HepG2 (cell line): ENCODE measurements around the gene SFXN5. TPM values are rescaled to one million over a fixed set of nuclear protein-coding genes. Genes with fewer than 3 reads are reported as not detected.

Source experiments
- GPN1 ChIP-seq: sonication (generic); formaldehyde crosslinking; IDR thresholded peaks from 2 replicates; pipeline ENCODE4 v1.5.1; 2020; ENCODE audit warnings: missing genetic modification reagents, borderline replicate concordance
- HHEX ChIP-seq: IDR thresholded peaks from 2 replicates; pipeline ENCODE4 v1.6.1; 2016; ENCODE audit warnings: control low read depth
- KAT7 ChIP-seq: IDR thresholded peaks from 2 replicates; pipeline ENCODE4 v1.6.1; 2018; ENCODE audit warnings: borderline replicate concordance, missing compliant biosample characterization
- MIXL1 ChIP-seq: IDR thresholded peaks from 2 replicates; pipeline ENCODE4 v1.6.1; 2016
- SIN3B ChIP-seq: fragments of 150-350 bp; IDR thresholded peaks from 2 replicates; pipeline ENCODE4 v1.6.1; 2014; ENCODE audit warnings: low read length
- ZFY ChIP-seq: sonication (generic); formaldehyde crosslinking; IDR thresholded peaks from 2 replicates; pipeline ENCODE4 v1.4.0; 2020; ENCODE audit warnings: missing genetic modification reagents
- ZNF17 ChIP-seq: sonication (generic); formaldehyde crosslinking; IDR thresholded peaks from 2 replicates; pipeline ENCODE4 v1.5.0; 2020; ENCODE audit warnings: mild to moderate bottlenecking, missing genetic modification reagents
- ZNF264 ChIP-seq: sonication (generic); formaldehyde crosslinking; IDR thresholded peaks from 2 replicates; pipeline ENCODE4 v1.4.0; 2020; ENCODE audit warnings: missing genetic modification reagents
- polyA plus RNA-seq, 8 experiments: library from polyadenylated mRNA; depleted of rRNA in 3 of 8; stranded (reverse) in 7 of 8; unstranded in 1 of 8; fragments of >200 nt; fragmentation: Illumina TruSeq in 4 of 8; extraction: Trizol in 4 of 8; gene quantifications; 2 replicates each; pipeline versions ENCODE4 v1.2.1 to v1.2.3, GENCODE V29; 2011 to 2016; ENCODE audit warnings: low read depth in 4 of 8, missing spikeins in 1 of 8, mixed read lengths in 1 of 8; ENCODE audit not compliant: insufficient read depth in 1 of 8
- total RNA-seq, 5 experiments: library from RNA; depleted of rRNA; stranded (reverse); fragments of >200 nt; fragmentation: Illumina TruSeq; extraction: Trizol; gene quantifications; 2 replicates each; pipeline ENCODE4 v1.2.3, GENCODE V29; 2016; ENCODE audit warnings: low read depth in 1 of 5
- TF ChIP-seq, protein P1 (sequence below): sonication (generic); formaldehyde crosslinking; IDR thresholded peaks from 2 replicates; pipeline ENCODE4 v1.4.0; 2020; ENCODE audit warnings: mild to moderate bottlenecking, missing genetic modification reagents
- TF ChIP-seq, protein P2 (sequence below): IDR thresholded peaks from 2 replicates; pipeline ENCODE4 v1.6.1; 2012; ENCODE audit warnings: low read depth, low read length, improper control_type of control experiment
- TF ChIP-seq, protein P3 (sequence below), 2 experiments: IDR thresholded peaks; 2 replicates each; pipeline ENCODE4 v1.6.1; 2011 to 2012; ENCODE audit warnings: low read length in 2 of 2, borderline replicate concordance in 1 of 2, low read depth in 1 of 2, mild to moderate bottlenecking in 1 of 2, moderate library complexity in 1 of 2

SFXN5 gene
- total and polyA plus RNA-seq, 2 of the 13 experiments (the other 11 are each of a cell fraction or from before 2014, with no cell fraction given), result 34.9 to 37.4 TPM

DNA sequence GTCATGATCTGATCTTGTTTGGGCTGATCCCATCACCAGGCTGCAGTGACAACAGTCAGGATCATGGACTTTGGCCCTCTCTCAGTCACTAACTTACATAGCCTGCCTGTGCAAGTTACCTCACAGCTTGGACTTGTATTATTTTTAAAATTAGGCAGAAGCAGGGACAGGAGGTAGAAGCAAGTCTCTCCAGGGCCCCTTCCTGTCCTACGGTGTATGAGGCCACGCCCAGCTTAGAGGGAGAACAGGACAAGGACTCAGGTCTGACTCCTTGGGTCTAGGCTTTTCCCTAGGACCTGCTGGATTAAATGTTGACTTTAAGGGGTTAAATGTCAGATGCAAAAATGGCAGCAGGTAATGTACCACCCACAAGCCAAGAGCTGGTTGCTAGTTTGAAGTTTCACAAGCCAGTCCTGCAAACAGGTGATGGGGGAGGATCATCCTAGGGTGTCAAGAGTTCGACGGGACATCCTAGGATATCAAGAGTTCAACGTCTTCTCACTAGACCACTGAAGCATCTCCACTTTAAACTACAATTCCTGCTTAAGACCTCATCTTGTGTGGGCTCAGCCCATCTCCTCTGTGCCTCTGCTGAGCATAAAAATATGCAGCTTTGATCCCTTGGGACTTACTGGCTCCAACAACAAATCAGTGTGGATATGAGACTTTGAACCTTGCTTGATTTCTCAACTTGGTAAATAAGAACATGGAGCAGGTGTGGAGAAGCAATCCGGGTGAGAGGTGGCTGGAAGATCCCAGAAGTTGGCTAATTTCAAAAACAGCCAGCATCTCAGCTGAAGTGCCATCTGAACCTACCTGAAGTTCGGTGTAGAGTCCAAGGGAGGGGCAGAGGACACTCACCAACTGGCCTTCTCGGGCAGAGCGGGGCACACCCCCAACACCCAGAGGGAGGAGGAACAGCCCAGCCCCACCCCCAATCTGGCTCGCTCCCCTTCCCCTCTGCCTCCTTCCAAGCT, 39.5 kb downstream of the SFXN5 start (continued):
- TF ChIP-seq, protein P1, sequence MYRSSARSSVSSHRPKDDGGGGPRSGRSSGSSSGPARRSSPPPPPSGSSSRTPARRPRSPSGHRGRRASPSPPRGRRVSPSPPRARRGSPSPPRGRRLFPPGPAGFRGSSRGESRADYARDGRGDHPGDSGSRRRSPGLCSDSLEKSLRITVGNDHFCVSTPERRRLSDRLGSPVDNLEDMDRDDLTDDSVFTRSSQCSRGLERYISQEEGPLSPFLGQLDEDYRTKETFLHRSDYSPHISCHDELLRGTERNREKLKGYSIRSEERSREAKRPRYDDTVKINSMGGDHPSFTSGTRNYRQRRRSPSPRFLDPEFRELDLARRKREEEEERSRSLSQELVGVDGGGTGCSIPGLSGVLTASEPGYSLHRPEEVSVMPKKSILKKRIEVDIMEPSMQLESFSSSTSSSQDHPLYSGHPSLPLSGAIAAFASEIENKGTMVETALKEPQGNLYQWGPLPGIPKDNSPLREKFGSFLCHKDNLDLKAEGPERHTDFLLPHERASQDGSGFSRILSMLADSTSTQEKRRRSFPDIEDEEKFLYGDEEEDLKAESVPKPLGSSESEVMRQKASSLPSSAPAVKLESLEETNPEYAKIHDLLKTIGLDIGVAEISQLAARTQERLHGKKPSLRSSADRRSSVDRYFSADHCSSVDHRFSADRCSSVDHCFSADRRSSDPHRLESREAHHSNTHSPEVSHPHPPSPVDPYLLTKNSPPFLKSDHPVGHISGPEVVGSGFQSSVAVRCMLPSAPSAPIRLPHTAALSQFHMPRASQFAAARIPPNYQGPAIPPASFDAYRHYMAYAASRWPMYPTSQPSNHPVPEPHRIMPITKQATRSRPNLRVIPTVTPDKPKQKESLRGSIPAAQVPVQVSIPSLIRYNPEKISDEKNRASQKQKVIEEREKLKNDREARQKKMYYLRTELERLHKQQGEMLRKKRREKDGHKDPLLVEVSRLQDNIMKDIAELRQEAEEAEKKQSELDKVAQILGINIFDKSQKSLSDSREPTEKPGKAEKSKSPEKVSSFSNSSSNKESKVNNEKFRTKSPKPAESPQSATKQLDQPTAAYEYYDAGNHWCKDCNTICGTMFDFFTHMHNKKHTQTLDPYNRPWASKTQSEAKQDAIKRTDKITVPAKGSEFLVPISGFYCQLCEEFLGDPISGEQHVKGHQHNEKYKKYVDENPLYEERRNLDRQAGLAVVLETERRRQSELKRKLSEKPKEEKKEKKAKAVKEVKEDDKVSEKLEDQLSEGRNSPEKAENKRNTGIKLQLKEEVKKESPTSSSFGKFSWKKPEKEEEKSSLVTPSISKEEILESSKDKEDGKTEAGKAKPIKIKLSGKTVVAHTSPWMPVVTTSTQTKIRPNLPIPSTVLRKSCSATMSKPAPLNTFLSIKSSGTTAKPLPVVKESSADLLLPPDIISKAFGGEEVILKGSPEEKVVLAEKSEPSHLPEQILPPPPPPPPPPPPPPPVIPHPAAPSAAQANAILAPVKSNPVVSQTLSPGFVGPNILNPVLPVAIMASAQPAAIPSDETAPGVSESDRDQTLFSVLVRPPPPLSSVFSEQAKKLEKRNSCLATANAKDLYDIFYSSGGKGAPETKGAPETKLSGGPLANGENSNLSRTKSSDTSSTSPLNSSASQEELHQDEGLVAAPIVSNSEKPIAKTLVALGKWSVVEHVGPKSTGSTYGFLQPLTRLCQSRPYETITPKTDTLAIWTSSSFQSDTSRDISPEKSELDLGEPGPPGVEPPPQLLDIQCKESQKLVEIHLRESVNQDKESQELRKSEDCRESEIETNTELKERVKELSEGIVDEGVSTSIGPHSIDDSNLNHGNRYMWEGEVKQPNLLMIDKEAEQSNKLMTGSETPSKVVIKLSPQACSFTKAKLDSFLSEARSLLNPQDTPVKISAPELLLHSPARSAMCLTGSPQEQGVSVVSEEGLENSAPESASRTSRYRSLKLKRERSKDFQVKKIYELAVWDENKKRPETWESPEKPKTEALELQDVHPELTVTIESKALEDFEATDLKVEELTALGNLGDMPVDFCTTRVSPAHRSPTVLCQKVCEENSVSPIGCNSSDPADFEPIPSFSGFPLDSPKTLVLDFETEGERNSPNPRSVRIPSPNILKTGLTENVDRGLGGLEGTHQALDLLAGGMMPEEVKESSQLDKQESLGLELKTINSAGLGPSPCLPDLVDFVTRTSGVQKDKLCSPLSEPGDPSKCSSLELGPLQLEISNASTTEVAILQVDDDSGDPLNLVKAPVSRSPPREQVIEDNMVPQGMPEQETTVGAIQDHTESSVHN (CRISPR knock-in tag), result peak; percentile 22; the same call in 1 of the 2 replicates
- TF ChIP-seq SIN3B, result 0 out of 2 replicates have a peak, but pooled peaks have one; percentile 38
- TF ChIP-seq HHEX (CRISPR knock-in tag), result peak; percentile 47; the same call in 1 of the 2 replicates
- TF ChIP-seq ZFY (CRISPR knock-in tag), result peak; percentile 49; the same call in 1 of the 2 replicates
- peak; percentile 98 for TF ChIP-seq ZNF264
- no peak for TF ChIP-seq ZNF17
- TF ChIP-seq KAT7 (CRISPR knock-in tag), result peak; percentile 48; the same call in 1 of the 2 replicates
- TF ChIP-seq GPN1, result no peak
- TF ChIP-seq MIXL1 (CRISPR knock-in tag), result peak; percentile 91
- TF ChIP-seq, protein P2, sequence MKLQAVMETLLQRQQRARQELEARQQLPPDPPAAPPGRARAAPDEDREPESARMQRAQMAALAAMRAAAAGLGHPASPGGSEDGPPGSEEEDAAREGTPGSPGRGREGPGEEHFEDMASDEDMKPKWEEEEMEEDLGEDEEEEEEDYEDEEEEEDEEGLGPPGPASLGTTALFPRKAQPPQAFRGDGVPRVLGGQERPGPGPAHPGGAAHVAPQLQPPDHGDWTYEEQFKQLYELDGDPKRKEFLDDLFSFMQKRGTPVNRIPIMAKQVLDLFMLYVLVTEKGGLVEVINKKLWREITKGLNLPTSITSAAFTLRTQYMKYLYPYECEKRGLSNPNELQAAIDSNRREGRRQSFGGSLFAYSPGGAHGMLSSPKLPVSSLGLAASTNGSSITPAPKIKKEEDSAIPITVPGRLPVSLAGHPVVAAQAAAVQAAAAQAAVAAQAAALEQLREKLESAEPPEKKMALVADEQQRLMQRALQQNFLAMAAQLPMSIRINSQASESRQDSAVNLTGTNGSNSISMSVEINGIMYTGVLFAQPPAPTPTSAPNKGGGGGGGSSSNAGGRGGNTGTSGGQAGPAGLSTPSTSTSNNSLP, result peak; percentile 97
- TF ChIP-seq, protein P3, sequence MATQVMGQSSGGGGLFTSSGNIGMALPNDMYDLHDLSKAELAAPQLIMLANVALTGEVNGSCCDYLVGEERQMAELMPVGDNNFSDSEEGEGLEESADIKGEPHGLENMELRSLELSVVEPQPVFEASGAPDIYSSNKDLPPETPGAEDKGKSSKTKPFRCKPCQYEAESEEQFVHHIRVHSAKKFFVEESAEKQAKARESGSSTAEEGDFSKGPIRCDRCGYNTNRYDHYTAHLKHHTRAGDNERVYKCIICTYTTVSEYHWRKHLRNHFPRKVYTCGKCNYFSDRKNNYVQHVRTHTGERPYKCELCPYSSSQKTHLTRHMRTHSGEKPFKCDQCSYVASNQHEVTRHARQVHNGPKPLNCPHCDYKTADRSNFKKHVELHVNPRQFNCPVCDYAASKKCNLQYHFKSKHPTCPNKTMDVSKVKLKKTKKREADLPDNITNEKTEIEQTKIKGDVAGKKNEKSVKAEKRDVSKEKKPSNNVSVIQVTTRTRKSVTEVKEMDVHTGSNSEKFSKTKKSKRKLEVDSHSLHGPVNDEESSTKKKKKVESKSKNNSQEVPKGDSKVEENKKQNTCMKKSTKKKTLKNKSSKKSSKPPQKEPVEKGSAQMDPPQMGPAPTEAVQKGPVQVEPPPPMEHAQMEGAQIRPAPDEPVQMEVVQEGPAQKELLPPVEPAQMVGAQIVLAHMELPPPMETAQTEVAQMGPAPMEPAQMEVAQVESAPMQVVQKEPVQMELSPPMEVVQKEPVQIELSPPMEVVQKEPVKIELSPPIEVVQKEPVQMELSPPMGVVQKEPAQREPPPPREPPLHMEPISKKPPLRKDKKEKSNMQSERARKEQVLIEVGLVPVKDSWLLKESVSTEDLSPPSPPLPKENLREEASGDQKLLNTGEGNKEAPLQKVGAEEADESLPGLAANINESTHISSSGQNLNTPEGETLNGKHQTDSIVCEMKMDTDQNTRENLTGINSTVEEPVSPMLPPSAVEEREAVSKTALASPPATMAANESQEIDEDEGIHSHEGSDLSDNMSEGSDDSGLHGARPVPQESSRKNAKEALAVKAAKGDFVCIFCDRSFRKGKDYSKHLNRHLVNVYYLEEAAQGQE (IDR thresholded peaks at IDR 0.05; ENCODE audit: borderline replicate concordance in 1 of 2, low read depth in 1 of 2, low read length in 2 of 2), result peak in 1 of 2 experiments; percentile 79; a peak in 2 of 4 replicates
